Measurements from ENCODE around the gene SPAG5. TPM values are rescaled to one million over a fixed set of nuclear protein-coding genes. Genes with fewer than 3 reads are reported as not detected.

The SPAG5 gene
- total and polyA plus RNA-seq, 10 of the 15 experiments (the other 5 are each of a cell fraction or from before 2014, with no cell fraction given): 73.5 to 171 (median 106) TPM

DNA sequence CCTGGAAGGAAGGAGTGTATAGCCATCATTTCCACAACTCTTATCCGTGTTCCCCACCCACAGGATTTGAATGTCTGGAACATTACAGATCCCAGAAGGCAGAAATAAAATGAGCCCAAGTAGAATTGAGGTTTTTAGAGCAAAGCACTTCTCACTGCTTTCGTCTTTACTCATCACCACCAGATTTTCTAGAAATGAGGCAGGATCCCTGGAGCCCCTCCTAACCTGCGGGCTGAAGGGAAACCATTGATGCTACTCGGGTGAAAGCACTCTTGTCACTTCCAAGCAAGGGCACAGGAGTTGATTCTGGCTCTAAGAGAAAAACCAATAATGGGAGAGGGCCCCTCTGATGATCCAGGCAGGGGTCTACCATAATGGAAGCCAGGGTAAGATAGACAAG, 19.3 kb downstream of the SPAG5 start (continued):
- TF ChIP-seq CREM (IDR thresholded peaks at IDR 0.05; ENCODE audit: low read depth) (peak; percentile 36; the same call in 1 of the 2 replicates), NFIC (IDR thresholded peaks at IDR 0.05; ENCODE audit: low read depth, low read length) (0 out of 2 replicates have a peak, but pooled peaks have one; percentile 61), KAT2A (conservative IDR thresholded peaks at IDR 0.05; ENCODE audit: control insufficient read depth, low read depth, low read length) (no peak), EP300 (IDR thresholded peaks at IDR 0.05; ENCODE audit: borderline replicate concordance in 1 of 2, control insufficient read depth in 1 of 2, low read depth in 2 of 2, low read length in 2 of 2) (peak in 1 of 2 experiments; percentile 14; a peak in 1 of 4 replicates), CHD1 (IDR thresholded peaks at IDR 0.05; ENCODE audit: low read depth, low read length) (no peak), IKZF2 (IDR thresholded peaks at IDR 0.05) (peak; percentile 25 to 44; a peak in 1 of 4 replicates), ETV6 (conservative IDR thresholded peaks at IDR 0.05 in 1 of 2, IDR thresholded peaks at IDR 0.05 in 1 of 2; ENCODE audit: borderline replicate concordance in 1 of 2, low read depth in 1 of 2) (0 out of 4 replicates have a peak, but pooled peaks of 1 of the 2 experiments have one; percentile 42)

GRCh38 chr17:28578246-28579195, 20.3 kb downstream of the SPAG5 start:
- Histone ChIP-seq H3K4me1 (ENCODE audit: control insufficient read depth, insufficient read depth, low read length) (peaks cover 29% of the 10 kb centered on the region), H2AFZ (ENCODE audit: control insufficient read depth, low read depth, low read length) (no peak overlapping the region), H3K4me3 (no peak overlapping the region), H3K36me3 (ENCODE audit: control insufficient read depth in 2 of 2, insufficient read depth in 2 of 2, low read length in 1 of 2) (peaks cover 20 to 37% of the 10 kb centered on the region in 2 experiments), H3K9me3 (replicated peaks; ENCODE audit: control insufficient read depth, insufficient read depth, low read length) (no peaks in the 10 kb centered on the region), H4K20me1 (ENCODE audit: control insufficient read depth, insufficient read depth) (no peaks in the 10 kb centered on the region), H3K79me2 (ENCODE audit: control insufficient read depth, insufficient read depth, low read length) (peaks cover 20% of the 10 kb centered on the region), H3K9ac (ENCODE audit: control insufficient read depth, insufficient read depth, low read length) (no peak overlapping the region), H3K4me2 (ENCODE audit: control insufficient read depth, insufficient read depth) (no peak overlapping the region; the same call in 1 of the 2 replicates), H3K27ac (ENCODE audit: control insufficient read depth, insufficient read depth) (peak overlapping the region; percentile 22; the same call in 1 of the 2 replicates), H3K27me3 (replicated peaks in 1 of 2; ENCODE audit: control insufficient read depth in 2 of 2, insufficient read depth in 2 of 2, low read length in 1 of 2) (no peaks in the 10 kb centered on the region)
- no peak for DNase-seq (ENCODE audit: low read depth, low spot score)
- WGBS (ENCODE audit: insufficient coverage, insufficient replicate concordance, low lambda C conversion rate, missing lambda C conversion rate): 98% methylated on average over 8 of the region's 8 CpGs
- CTCF ChIA-PET: interaction anchor here (1.3 to 4.8 kb wide), 4 partner anchors 13 to 30 kb away, joined by 3 to 56 read pairs (median 4); no protein-coding TSS in a partner anchor
- BruUV-seq (replicated peaks): no TSS peak
- RAD21 ChIA-PET (ENCODE audit: unreplicated experiment): interaction anchor here (0.8 to 3.3 kb wide), 6 partner anchors 14 to 34 kb away, joined by 3 to 38 read pairs (median 4); no protein-coding TSS in a partner anchor
- in situ Hi-C loops (cut with MboI): no loop called here
- FAIRE-seq: no peak
- ATAC-seq: no peak
- POLR2A ChIA-PET: interaction anchor here (0.6 to 7.1 kb wide), 11 partner anchors 8 to 154 kb away, joined by 3 to 91 read pairs (median 4); partner anchors contain the start of gene PIGS
- intact Hi-C loops (cut with micrococcal nuclease; ENCODE audit: unreplicated experiment): no loop called here
- SMC1A ChIA-PET (ENCODE audit: uncharacterized antibody, unreplicated experiment): interaction anchor here (0.8 to 3.0 kb wide), 7 partner anchors 13 to 84 kb away, joined by 3 to 13 read pairs (median 4); partner anchors contain the start of genes SDF2 and SUPT6H
- TF ChIP-seq HDGF (IDR thresholded peaks at IDR 0.05): no peak
- no peak for TF ChIP-seq NBN (IDR thresholded peaks at IDR 0.05)
- TF ChIP-seq SIX5 (IDR thresholded peaks at IDR 0.05; ENCODE audit: low read depth, low read length, severe bottlenecking): no peak
- no peak for TF ChIP-seq TCF3 (IDR thresholded peaks at IDR 0.05; ENCODE audit: borderline replicate concordance, insufficient read depth, low read depth, low read length)
- no peak for TF ChIP-seq GABPA (IDR thresholded peaks at IDR 0.05; ENCODE audit: low read depth)
- no peak for TF ChIP-seq TARDBP (IDR thresholded peaks at IDR 0.05; ENCODE audit: borderline replicate concordance)
- TF ChIP-seq, protein P1, sequence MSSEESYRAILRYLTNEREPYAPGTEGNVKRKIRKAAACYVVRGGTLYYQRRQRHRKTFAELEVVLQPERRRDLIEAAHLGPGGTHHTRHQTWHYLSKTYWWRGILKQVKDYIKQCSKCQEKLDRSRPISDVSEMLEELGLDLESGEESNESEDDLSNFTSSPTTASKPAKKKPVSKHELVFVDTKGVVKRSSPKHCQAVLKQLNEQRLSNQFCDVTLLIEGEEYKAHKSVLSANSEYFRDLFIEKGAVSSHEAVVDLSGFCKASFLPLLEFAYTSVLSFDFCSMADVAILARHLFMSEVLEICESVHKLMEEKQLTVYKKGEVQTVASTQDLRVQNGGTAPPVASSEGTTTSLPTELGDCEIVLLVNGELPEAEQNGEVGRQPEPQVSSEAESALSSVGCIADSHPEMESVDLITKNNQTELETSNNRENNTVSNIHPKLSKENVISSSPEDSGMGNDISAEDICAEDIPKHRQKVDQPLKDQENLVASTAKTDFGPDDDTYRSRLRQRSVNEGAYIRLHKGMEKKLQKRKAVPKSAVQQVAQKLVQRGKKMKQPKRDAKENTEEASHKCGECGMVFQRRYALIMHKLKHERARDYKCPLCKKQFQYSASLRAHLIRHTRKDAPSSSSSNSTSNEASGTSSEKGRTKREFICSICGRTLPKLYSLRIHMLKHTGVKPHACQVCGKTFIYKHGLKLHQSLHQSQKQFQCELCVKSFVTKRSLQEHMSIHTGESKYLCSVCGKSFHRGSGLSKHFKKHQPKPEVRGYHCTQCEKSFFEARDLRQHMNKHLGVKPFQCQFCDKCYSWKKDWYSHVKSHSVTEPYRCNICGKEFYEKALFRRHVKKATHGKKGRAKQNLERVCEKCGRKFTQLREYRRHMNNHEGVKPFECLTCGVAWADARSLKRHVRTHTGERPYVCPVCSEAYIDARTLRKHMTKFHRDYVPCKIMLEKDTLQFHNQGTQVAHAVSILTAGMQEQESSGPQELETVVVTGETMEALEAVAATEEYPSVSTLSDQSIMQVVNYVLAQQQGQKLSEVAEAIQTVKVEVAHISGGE (CRISPR knock-in tag; IDR thresholded peaks at IDR 0.05): no peak
- no peak for TF ChIP-seq STAT1 (conservative IDR thresholded peaks at IDR 0.05)
- TF ChIP-seq EZH2 (IDR thresholded peaks at IDR 0.05; ENCODE audit: borderline replicate concordance, control insufficient read depth, low read depth, low read length): no peak

Measured in GM12878 (cell line).